ENCODE results near the gene KRT82.

- no peak for TF ChIP-seq SP1 (IDR thresholded peaks at IDR 0.05)
- no peak for TF ChIP-seq FOXA1 (IDR thresholded peaks at IDR 0.05)
- TF ChIP-seq, protein P1, sequence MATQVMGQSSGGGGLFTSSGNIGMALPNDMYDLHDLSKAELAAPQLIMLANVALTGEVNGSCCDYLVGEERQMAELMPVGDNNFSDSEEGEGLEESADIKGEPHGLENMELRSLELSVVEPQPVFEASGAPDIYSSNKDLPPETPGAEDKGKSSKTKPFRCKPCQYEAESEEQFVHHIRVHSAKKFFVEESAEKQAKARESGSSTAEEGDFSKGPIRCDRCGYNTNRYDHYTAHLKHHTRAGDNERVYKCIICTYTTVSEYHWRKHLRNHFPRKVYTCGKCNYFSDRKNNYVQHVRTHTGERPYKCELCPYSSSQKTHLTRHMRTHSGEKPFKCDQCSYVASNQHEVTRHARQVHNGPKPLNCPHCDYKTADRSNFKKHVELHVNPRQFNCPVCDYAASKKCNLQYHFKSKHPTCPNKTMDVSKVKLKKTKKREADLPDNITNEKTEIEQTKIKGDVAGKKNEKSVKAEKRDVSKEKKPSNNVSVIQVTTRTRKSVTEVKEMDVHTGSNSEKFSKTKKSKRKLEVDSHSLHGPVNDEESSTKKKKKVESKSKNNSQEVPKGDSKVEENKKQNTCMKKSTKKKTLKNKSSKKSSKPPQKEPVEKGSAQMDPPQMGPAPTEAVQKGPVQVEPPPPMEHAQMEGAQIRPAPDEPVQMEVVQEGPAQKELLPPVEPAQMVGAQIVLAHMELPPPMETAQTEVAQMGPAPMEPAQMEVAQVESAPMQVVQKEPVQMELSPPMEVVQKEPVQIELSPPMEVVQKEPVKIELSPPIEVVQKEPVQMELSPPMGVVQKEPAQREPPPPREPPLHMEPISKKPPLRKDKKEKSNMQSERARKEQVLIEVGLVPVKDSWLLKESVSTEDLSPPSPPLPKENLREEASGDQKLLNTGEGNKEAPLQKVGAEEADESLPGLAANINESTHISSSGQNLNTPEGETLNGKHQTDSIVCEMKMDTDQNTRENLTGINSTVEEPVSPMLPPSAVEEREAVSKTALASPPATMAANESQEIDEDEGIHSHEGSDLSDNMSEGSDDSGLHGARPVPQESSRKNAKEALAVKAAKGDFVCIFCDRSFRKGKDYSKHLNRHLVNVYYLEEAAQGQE (IDR thresholded peaks at IDR 0.05) = no peak
- TF ChIP-seq CTCF (IDR thresholded peaks at IDR 0.05; ENCODE audit: low read depth, low read length, missing input control) = no peak
- TF ChIP-seq YY1 (IDR thresholded peaks at IDR 0.05) = no peak
- no peak for TF ChIP-seq RAD21 (IDR thresholded peaks at IDR 0.05)
- TF ChIP-seq GABPA (IDR thresholded peaks at IDR 0.05 in 1 of 2, conservative IDR thresholded peaks at IDR 0.05 in 1 of 2) = no peak
- no peak for TF ChIP-seq HNF4A (conservative IDR thresholded peaks at IDR 0.05)
- no peak for TF ChIP-seq TAF1 (conservative IDR thresholded peaks at IDR 0.05)
- no peak for TF ChIP-seq JUND (IDR thresholded peaks at IDR 0.05)
- TF ChIP-seq, protein P2, sequence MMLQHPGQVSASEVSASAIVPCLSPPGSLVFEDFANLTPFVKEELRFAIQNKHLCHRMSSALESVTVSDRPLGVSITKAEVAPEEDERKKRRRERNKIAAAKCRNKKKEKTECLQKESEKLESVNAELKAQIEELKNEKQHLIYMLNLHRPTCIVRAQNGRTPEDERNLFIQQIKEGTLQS (IDR thresholded peaks at IDR 0.05) = no peak
- no peak for TF ChIP-seq HNF4G (IDR thresholded peaks at IDR 0.05)
- TF ChIP-seq, protein P3, sequence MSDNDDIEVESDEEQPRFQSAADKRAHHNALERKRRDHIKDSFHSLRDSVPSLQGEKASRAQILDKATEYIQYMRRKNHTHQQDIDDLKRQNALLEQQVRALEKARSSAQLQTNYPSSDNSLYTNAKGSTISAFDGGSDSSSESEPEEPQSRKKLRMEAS (IDR thresholded peaks at IDR 0.05) = no peak
- no peak for TF ChIP-seq EGR1 (IDR thresholded peaks at IDR 0.05; ENCODE audit: low read depth in 2 of 2)
Observed at GRCh38 chr12:52370926-52371608, 35.1 kb downstream of the KRT82 start.

Data from liver (tissue), 3 donors.